Dermis lymphatic vessel endothelial cell (primary cell): ENCODE data around the gene KRT3. TPM values are rescaled to one million over a fixed set of nuclear protein-coding genes. Genes with fewer than 3 reads are reported as not detected.

ENCODE experiments used
- total RNA-seq: library from RNA; depleted of rRNA; stranded (reverse); fragments of >200 nt; gene quantifications from 2 replicates; pipeline ENCODE4 v1.2.1, GENCODE V29; 2014

The KRT3 gene
- not detected in 2 replicates for total RNA-seq

DNA sequence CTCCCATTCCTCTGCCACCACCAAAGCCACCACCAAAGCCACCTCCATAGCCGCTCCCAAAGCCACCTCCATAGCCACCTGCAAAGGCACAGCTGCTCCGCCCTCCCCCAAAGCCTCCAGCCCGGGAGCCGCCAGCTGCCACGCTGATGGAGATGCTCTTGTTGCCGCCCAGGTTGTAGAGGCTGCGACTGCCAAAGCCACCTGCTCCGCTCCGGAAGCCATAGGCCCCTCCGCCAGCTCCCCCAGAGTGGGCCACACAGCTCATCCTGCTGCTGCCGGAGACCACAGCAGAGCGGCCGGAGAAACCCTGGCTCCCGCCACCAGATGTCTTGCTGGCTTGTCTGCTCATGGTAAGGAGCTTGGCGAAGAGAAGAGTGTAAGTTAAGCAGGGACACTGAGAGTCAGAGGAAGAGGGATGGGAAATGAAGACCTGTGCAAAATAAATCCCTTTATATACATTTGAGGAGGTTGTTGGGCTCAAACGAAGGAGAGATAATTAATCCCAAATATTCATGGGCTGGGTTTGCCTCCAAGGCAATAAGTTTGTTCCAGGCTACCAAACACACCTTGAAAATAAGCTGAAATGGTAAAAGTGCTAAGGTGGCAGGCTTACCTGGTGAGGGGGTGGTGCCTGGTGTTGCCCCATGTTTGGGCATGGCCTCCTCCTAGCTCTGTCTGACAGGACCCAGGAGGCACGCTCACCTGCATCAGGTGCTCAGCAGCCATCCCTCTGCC, at the start of gene KRT3:
TSS of gene KRT3 (minus strand) at position 424 of the 735 bp plus-strand sequence. CDS start at position 349, 75 bp downstream.

DNA sequence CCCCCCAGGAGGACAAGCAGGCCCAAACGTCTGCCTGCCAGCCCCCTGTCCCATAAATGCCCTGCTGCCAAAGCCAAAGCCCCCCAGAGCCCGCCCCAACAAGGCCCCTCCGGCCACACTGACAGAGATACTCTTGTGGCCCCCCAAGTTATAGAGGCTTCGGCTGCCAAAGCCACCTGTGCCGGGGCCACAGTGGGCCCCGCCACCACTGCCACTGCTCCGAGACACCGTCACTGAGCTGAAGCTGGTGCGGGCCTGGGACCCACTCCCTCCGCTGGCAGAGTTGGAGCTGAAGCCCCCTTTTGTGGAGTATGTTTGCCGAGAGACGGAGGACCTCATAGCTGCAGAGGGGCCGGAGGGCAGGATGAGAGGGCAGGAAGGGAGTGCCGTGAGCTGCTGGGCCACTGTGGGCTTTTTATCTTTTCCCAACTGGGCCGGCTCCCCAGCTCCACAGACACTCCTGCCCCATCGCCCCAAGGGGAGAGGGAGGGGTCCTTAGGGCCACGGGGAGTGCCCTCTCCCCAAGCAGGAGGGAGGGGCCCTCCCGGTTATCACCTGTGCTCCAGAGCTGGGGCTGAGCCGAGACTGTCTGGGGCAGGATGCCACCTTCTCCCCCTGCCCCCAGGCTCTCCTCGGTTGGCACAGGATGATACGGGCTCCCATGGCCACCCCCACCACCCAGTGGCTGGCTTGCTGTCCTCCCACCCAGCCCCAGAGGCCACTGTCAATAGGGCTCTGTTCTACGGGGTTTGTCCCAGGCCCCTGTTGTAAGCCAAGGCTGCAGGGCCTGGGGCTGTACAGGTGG, 38.2 kb upstream of the KRT3 start, which contains the start of gene KRT79:
TSS of gene KRT79 (minus strand) at position 390 of the 805 bp plus-strand sequence. CDS start at position 339, 51 bp downstream.

DNA sequence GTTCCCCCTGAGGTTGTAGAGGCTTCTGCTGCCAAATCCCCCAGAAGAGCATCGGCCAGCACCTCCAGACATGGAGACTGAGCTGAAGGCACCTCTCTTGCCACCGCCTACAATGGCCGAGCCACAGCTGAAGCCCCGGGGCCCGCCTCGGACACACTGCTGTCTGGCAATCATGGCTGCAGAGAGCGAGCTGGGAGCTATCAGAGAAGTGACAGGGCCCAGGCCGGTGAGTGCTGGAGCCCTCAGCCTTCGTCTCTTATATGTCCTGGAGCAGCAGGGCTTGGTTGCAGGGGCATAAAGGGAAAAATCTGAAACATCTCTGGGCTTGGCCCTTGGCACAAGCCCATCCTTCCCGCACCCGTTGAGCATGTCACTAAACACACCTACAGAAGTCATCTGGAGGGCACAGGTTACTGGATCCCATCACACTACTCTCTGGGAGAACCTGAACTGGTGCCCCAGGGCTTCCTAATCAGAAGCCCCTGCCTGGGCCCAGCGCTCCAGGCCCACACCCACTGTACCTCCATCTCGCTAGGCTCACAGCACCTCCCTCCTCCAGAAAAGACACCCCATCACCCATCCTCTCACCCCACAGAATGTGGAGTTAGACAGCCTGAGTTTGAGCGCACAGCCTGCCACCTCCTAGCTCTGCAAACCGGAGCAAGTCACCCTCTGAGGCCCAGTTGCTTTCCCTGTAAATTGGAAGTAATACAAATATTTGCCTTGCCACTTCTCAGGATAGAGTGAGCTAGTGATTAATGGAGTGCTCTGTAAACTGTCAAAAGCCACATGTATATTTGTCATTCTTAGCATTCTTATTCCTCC, 18.2 kb upstream of the KRT3 start, which contains the start of gene KRT4:
TSS of gene KRT4 (minus strand) at position 232 of the 825 bp plus-strand sequence. CDS start at position 174, 58 bp downstream.

DNA sequence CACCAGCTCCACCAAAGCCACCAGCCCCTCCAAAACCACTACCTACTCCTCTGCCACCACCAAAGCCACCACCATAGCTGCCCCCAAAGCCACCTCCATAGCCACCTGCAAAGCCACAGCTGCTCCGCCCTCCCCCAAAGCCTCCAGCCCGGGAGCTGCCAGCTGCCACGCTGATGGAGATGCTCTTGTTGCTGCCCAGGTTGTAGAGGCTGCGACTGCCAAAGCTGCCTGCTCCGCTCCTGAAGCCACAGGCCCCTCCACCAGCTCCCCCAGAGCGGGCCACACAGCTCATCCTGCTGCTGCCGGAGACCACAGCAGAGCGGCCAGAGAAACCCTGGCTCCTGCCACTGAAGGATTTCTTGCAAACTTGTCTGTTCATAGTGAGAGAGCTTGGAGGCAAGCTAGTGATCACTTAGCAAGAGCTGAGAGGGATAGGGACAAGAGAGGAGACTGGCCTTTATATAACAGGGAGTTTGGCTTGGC, 19.0 kb downstream of the KRT3 start, which contains the start of gene KRT76:
TSS of gene KRT76 (minus strand) at position 433 of the 483 bp plus-strand sequence. CDS start at position 379, 54 bp downstream.

Other genes starting within 250 kb of the KRT3 start
- not detected in 2 replicates for gene KRT71, start 243.0 kb downstream of the KRT3 start, total RNA-seq
- not detected in 2 replicates for gene KRT74, start 222.3 kb downstream of the KRT3 start, total RNA-seq
- not detected in 2 replicates for gene KRT72, start 194.7 kb downstream of the KRT3 start, total RNA-seq
- not detected in 2 replicates for gene KRT73, start 177.6 kb downstream of the KRT3 start, total RNA-seq
- gene KRT2, start 143.9 kb downstream of the KRT3 start, total RNA-seq: not detected in 2 replicates
- gene KRT1, start 115.7 kb downstream of the KRT3 start, total RNA-seq: not detected in 2 replicates
- gene KRT77, start 92.6 kb downstream of the KRT3 start, total RNA-seq: not detected in 2 replicates
- not detected in 2 replicates for gene KRT76, start 18.8 kb downstream of the KRT3 start, total RNA-seq
- gene KRT4, start 18.0 kb upstream of the KRT3 start, total RNA-seq: not detected in 2 replicates
- gene KRT79, start 38.2 kb upstream of the KRT3 start, total RNA-seq: not detected in 2 replicates
- gene KRT78, start 52.9 kb upstream of the KRT3 start, total RNA-seq: not detected in 2 replicates
- 9.4 and 13.1 TPM in 2 replicates for gene KRT8, start 109.0 kb upstream of the KRT3 start, total RNA-seq
- gene KRT18, start 153.0 kb upstream of the KRT3 start, total RNA-seq: 112 and 131 TPM in 2 replicates
- gene EIF4B, start 210.3 kb upstream of the KRT3 start, total RNA-seq: 1,180 and 1,656 TPM in 2 replicates